PFSK-1 (cell line): Measurements from ENCODE around the gene SLC22A23.

Experiments
- FOXP2 ChIP-seq: optimal IDR thresholded peaks from 2 replicates; pipeline ENCODE3; 2011; ENCODE audit warnings: borderline replicate concordance, control low read depth, inconsistent platforms; ENCODE audit not compliant: insufficient read depth; ENCODE audit errors: extremely low read length, extremely low read depth
- POLR2AphosphoS5 ChIP-seq: IDR thresholded peaks from 2 replicates; pipeline ENCODE4 v1.6.1; 2012; ENCODE audit warnings: low read depth, mild to moderate bottlenecking, control low read depth, low read length, moderate library complexity
- SIN3A ChIP-seq: IDR thresholded peaks from 2 replicates; pipeline ENCODE4 v1.6.1; 2012; ENCODE audit warnings: mild to moderate bottlenecking, low read length, moderate library complexity, borderline replicate concordance; ENCODE audit not compliant: insufficient read depth
- TAF1 ChIP-seq: IDR thresholded peaks from 2 replicates; pipeline ENCODE4 v1.6.1; 2012; ENCODE audit warnings: low read length, control low read depth, borderline replicate concordance; ENCODE audit not compliant: insufficient read depth
- TF ChIP-seq, protein P1 (sequence below), 2 experiments: IDR thresholded peaks; 2 replicates each; pipeline versions ENCODE4 v1.6.1 to v1.8.0; 2011 to 2012; ENCODE audit warnings: low read depth in 2 of 2, low read length in 2 of 2, control low read depth in 1 of 2, inconsistent platforms in 1 of 2, mild to moderate bottlenecking in 1 of 2, moderate library complexity in 1 of 2; ENCODE audit not compliant: insufficient read depth in 1 of 2

SLC22A23 gene

DNA sequence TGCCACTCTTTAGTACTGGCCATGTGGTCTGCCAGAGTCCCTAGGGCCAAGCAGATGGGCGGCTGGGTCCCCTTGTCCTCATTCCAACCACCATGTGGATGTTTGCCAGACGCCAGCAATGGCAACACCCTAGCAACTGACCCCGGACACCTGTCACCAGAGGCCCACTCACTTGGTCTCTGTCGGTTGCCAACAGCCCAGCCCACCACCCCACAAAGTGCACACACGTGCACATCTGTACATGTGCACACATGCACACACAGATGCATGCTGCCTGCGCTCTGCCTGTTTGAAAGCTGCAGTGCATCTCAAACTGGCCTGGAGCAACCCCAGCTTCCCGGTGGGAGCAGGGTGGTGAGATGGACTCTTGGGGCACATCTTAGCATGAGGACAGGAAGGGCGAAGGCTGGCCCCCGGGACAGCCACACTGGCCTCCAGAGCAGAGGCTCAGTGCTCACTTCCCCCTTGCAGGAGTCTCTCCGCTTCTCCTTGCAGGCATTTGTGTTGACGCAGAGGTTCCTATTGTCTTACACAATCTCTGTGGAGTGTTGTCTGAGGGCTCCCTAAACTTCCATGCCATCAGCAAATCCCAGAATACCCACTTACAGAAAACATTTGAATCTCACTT is 144.1 kb downstream of the SLC22A23 start:
- no peak for TF ChIP-seq POLR2AphosphoS5
- no peak for TF ChIP-seq TAF1
- TF ChIP-seq SIN3A = no peak
- TF ChIP-seq, protein P1, sequence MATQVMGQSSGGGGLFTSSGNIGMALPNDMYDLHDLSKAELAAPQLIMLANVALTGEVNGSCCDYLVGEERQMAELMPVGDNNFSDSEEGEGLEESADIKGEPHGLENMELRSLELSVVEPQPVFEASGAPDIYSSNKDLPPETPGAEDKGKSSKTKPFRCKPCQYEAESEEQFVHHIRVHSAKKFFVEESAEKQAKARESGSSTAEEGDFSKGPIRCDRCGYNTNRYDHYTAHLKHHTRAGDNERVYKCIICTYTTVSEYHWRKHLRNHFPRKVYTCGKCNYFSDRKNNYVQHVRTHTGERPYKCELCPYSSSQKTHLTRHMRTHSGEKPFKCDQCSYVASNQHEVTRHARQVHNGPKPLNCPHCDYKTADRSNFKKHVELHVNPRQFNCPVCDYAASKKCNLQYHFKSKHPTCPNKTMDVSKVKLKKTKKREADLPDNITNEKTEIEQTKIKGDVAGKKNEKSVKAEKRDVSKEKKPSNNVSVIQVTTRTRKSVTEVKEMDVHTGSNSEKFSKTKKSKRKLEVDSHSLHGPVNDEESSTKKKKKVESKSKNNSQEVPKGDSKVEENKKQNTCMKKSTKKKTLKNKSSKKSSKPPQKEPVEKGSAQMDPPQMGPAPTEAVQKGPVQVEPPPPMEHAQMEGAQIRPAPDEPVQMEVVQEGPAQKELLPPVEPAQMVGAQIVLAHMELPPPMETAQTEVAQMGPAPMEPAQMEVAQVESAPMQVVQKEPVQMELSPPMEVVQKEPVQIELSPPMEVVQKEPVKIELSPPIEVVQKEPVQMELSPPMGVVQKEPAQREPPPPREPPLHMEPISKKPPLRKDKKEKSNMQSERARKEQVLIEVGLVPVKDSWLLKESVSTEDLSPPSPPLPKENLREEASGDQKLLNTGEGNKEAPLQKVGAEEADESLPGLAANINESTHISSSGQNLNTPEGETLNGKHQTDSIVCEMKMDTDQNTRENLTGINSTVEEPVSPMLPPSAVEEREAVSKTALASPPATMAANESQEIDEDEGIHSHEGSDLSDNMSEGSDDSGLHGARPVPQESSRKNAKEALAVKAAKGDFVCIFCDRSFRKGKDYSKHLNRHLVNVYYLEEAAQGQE (IDR thresholded peaks at IDR 0.05; ENCODE audit: insufficient read depth in 1 of 2, low read depth in 2 of 2, low read length in 2 of 2) = no peak
- TF ChIP-seq FOXP2 = no peak

DNA sequence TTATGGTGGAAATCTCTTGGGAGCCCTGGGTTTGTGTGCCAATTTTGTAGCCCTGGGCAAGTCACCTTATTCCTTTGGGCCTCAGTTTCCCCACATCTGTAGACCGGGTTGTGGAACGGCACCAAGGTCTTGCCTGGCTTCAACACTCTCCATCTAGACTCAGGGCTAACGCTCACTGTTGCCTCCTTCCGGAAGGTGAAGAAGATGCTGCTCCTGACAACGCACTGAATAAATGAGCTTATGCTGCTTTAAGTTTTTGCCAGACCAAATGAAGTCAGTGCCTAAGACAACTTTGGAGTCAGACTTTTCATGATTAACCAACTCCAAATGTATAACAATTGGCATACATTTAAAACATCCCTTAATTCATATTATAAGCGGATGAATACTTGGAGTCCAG is 145.0 kb downstream of the SLC22A23 start:
- no peak for TF ChIP-seq TAF1
- no peak for TF ChIP-seq FOXP2
- TF ChIP-seq SIN3A = no peak
- TF ChIP-seq, protein P1 (IDR thresholded peaks at IDR 0.05; ENCODE audit: insufficient read depth in 1 of 2, low read depth in 2 of 2, low read length in 2 of 2) = no peak
- no peak for TF ChIP-seq POLR2AphosphoS5

DNA sequence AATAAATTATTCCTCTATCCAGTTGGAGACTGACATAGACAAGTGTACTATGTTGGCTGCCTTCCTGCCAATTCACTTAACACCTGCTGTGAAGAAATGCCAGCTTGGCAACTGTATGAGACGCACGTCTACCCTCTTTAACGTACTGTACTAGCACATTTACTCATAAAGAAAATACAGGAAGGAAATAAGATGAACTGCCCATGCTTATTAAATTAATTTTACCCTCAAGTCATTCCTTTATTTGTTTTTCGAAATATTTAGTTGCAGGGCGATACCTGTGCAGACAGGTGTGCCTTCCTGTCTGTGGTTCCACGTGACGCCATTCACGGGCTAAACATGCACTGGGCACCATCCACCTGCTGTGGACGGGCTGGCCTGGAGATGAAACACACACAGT is 146.1 kb downstream of the SLC22A23 start:
- TF ChIP-seq SIN3A = no peak
- TF ChIP-seq TAF1 = no peak

GRCh38 chr6:3310051-3310448 is 146.8 kb downstream of the SLC22A23 start:
- TF ChIP-seq, protein P1 (IDR thresholded peaks at IDR 0.05; ENCODE audit: insufficient read depth in 1 of 2, low read depth in 2 of 2, low read length in 2 of 2) = no peak
- no peak for TF ChIP-seq POLR2AphosphoS5
- TF ChIP-seq TAF1 = no peak

- no peak for TF ChIP-seq POLR2AphosphoS5
- no peak for TF ChIP-seq FOXP2
- no peak for TF ChIP-seq SIN3A
- no peak for TF ChIP-seq TAF1
- TF ChIP-seq, protein P1 (IDR thresholded peaks at IDR 0.05; ENCODE audit: insufficient read depth in 1 of 2, low read depth in 2 of 2, low read length in 2 of 2) = no peak
These were observed 147.3 kb downstream of the SLC22A23 start for GRCh38 chr6:3309391-3310050.
